Hair follicle dermal papilla cell (primary cell): ENCODE results near the gene LATS1. TPM values are rescaled to one million over a fixed set of nuclear protein-coding genes. Genes with fewer than 3 reads are reported as not detected.

Experiments
- small RNA-seq: library from RNA; depleted of rRNA; stranded (forward); fragments of <200 nt; gene quantifications from one replicate; pipeline ENCODE3, GENCODE V24; 2012
- total RNA-seq: library from RNA; depleted of rRNA; stranded (reverse); fragments of >200 nt; gene quantifications from 2 replicates; pipeline ENCODE4 v1.2.3, GENCODE V29; 2012

LATS1 gene
- total RNA-seq: 30.4 and 34.1 TPM in 2 replicates

DNA sequence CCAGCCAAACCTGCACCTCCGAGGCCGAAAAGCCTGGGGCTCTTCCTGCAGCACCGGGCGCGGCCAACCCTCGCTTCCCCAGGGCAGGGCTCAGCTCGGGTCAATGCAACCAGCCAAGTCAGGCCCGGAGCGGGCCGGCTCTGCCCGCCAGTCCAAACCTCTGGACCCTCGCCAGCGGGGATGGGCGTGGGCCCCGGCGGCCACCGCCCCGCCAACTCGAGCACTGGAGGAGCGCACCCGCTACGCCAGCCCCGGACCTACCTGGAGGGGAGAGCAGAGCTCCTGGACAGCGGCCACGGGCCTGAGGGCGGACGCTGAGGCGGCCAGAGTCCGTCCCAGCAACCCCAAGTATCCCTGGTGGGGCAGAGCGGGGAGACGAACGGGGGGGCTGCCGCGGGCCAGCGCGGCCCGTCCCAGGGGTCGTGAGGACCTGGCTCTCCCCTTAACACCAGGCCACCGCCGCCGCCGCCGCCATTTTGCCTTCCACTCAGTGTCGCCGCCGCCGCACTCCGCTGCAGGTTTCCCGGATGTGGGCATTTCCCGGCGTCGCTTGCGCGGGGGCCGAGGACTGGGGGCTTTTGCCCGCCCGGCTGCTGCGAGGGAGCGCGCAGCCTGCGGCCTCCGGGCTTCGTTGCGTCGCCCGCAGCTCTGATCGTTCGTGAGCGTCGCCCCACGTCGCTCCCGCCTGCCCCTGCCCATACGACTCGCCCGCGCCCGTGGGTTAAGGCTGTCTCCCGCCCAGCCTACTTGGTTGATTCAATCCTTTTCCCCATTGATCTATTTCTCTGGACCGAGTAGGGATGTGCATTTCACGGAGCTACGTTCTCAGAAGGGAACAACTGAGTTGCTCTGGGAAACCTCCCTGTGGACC, at the start of gene LATS1:
LATS1 (minus strand) TSS at position 514 of the 871 bp plus-strand sequence. CDS start 15,975 bp downstream, outside the sequence.

DNA sequence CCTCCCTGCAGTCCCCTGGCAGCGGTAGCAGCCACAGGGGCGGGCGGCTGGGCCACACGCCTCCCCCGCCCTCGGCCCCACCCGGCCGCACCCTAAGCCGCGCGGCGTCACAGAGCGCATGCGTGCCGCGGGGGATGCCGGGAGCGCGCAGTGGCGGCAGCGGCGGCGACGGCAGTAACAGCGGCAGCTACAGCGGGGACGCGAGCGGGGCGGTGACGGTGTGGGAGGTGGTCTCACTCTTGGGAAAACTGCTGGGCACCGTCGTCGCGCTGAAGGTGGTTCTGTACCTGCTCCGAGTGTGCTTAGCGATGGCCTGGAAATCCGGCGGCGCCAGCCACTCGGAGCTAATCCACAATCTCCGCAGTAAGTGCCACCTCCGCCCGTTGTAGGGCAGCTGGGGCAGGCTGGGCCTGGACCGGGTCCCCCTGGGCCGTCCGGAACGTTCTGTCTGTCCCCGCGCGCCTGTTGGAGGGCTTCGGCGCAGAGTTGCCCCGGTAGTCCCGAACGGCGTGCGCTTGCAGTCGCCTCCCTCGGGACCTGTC, 31.8 kb upstream of the LATS1 start, which contains the start of gene PCMT1:
PCMT1 (plus strand) TSS at position 148 of the 542 bp plus-strand sequence; CDS start at position 309, 161 bp downstream.

GRCh38 chr6:149746147-149746946, 28.4 kb upstream of the LATS1 start, which contains the start of gene NUP43:
TSS of gene NUP43 (minus strand) at chr6:149746529. CDS start at chr6:149746495, 34 bp downstream.

DNA sequence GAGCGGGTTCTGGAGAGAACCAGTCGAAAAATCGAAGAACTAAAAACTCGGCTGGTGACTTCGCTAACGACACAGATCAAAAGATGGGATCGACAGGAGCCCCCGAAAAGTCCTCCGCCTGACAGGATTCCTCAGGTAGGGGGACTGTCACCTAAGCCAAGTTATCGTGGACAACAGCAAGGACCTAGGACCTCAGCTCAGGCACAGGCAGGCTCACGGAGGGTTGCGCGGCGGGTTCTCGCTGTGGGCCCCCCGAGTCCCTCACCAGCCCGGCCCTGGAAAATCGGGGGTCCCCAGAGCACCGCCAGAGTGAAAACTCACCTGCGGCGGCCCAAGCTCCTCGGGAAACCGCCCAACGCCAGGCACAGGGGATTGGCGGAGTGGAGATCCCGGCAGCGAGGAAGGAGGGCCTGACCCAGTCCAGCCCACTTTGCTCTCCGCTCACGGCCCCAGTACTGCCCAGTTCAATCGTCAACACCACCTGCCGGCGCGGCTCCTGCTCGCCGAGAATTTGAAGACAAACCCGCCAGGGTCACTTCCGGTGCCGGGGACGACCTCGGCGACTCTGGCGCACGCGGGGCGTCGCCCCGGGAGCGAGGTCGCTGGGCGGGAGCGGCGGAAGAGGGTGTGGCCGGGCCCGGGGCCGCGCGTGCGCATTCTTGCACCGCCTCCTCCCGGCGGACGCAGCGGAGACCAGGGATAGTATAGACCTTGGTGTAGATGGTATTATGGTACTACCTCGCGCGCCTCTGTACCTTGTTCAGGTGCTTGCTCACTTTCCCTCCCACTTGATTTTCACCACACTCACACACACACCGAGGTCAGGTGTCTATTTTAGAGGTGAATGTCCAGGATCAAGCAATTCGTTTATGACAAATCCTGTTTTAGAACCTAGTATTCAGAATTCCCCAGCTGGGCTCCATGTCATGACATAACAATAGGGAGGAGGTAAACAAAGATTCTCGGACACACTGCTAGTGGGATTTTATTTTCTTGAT, 69.5 kb downstream of the LATS1 start, which contains the start of gene KATNA1:
KATNA1 (minus strand) TSS at position 567 of the 998 bp plus-strand sequence. CDS start 10,167 bp downstream, outside the sequence.

Small RNA genes lying within 50 kb of the gene (small RNA-seq; reads per million reads assigned to genes)
- gene RF00019: not detected

Other genes starting within 250 kb of the LATS1 start
- gene ZC3H12D, start 233.1 kb downstream of the LATS1 start, total RNA-seq: 0.24 and 1.1 TPM in 2 replicates
- gene PPIL4, start 172.1 kb downstream of the LATS1 start, total RNA-seq: 32.3 and 35.7 TPM in 2 replicates
- 53.5 and 55.3 TPM in 2 replicates for gene GINM1, start 151.7 kb downstream of the LATS1 start, total RNA-seq
- 28.3 and 29.5 TPM in 2 replicates for gene KATNA1, start 69.4 kb downstream of the LATS1 start, total RNA-seq
- 23.4 and 35.1 TPM in 2 replicates for gene NUP43, start 28.4 kb upstream of the LATS1 start, total RNA-seq
- gene PCMT1, start 31.6 kb upstream of the LATS1 start, total RNA-seq: 90.4 and 110 TPM in 2 replicates
- 96.8 and 137 TPM in 2 replicates for gene LRP11, start 146.3 kb upstream of the LATS1 start, total RNA-seq
- 0.49 TPM in 1 of 2 replicates, not detected in the other for gene RAET1E, start 180.0 kb upstream of the LATS1 start, total RNA-seq
- 1.3 and 1.9 TPM in 2 replicates for gene RAET1G, start 205.0 kb upstream of the LATS1 start, total RNA-seq
- gene ULBP2, start 223.9 kb upstream of the LATS1 start, total RNA-seq: 2.1 and 3.1 TPM in 2 replicates
- 0.61 and 1.1 TPM in 2 replicates for gene ULBP1, start 245.8 kb upstream of the LATS1 start, total RNA-seq